Occipital lobe (tissue), 2 donors: Measurements from ENCODE around the gene NUDT7. TPM values are rescaled to one million over a fixed set of nuclear protein-coding genes. Genes with fewer than 3 reads are reported as not detected.

ENCODE experiments used
- DNase-seq: peaks from one replicate; lab custom pipeline; 2025; lab: John Stamatoyannopoulos, UW
- total RNA-seq: library from RNA; depleted of rRNA; stranded (reverse); fragments of >200 nt; gene quantifications from one replicate; pipeline ENCODE4 v1.2.3, GENCODE V29; 2014

The NUDT7 gene
- total RNA-seq, 1 donor from 2014 or later: 2.7 TPM

- DNase-seq: no peak
These were observed 55.4 kb downstream of the NUDT7 start for GRCh38 chr16:77777745-77778144.

GRCh38 chr16:77780378-77780837 is 58.1 kb downstream of the NUDT7 start:
- DNase-seq: no peak

GRCh38 chr16:77781091-77781490 is 58.8 kb downstream of the NUDT7 start:
- no peak for DNase-seq

GRCh38 chr16:77782694-77783093 is 60.4 kb downstream of the NUDT7 start:
- DNase-seq: no peak

GRCh38 chr16:77784441-77785372 is 62.4 kb downstream of the NUDT7 start:
- DNase-seq: no peak

GRCh38 chr16:77785373-77785764 is 63.1 kb downstream of the NUDT7 start:
- no peak for DNase-seq

GRCh38 chr16:77786186-77786847 is 64.0 kb downstream of the NUDT7 start:
- DNase-seq: no peak

- no peak for DNase-seq
These were observed 65.1 kb downstream of the NUDT7 start for GRCh38 chr16:77787452-77787851.

GRCh38 chr16:77788181-77789084 is 66.1 kb downstream of the NUDT7 start, which contains the start of gene VAT1L:
Gene VAT1L, plus strand, starts transcription at chr16:77788564. Its CDS starts 119 bp downstream, at chr16:77788683.
- DNase-seq: peak; percentile 72

GRCh38 chr16:77789085-77790008 is 67.0 kb downstream of the NUDT7 start:
- no peak for DNase-seq

GRCh38 chr16:77790009-77790372 is 67.7 kb downstream of the NUDT7 start:
- DNase-seq: no peak

GRCh38 chr16:77790912-77791311 is 68.6 kb downstream of the NUDT7 start:
- no peak for DNase-seq

Other genes with a start within 250 kb of the NUDT7 start
- 13.4 TPM for gene VAT1L, start 66.0 kb downstream of the NUDT7 start, total RNA-seq